Occipital lobe (tissue), 2 donors: ENCODE data around the gene SLC25A41. TPM values are rescaled to one million over a fixed set of nuclear protein-coding genes. Genes with fewer than 3 reads are reported as not detected.
A peak's percentile ranks its signal among the peaks of the same experiment; 100 is the strongest.

Experiments
- DNase-seq: peaks from one replicate; lab custom pipeline; 2025; lab: John Stamatoyannopoulos, UW
- total RNA-seq: library from RNA; depleted of rRNA; stranded (reverse); fragments of >200 nt; gene quantifications from one replicate; pipeline ENCODE4 v1.2.3, GENCODE V29; 2014

SLC25A41 gene
- total RNA-seq, 1 donor from 2014 or later = 1.6 TPM

DNA sequence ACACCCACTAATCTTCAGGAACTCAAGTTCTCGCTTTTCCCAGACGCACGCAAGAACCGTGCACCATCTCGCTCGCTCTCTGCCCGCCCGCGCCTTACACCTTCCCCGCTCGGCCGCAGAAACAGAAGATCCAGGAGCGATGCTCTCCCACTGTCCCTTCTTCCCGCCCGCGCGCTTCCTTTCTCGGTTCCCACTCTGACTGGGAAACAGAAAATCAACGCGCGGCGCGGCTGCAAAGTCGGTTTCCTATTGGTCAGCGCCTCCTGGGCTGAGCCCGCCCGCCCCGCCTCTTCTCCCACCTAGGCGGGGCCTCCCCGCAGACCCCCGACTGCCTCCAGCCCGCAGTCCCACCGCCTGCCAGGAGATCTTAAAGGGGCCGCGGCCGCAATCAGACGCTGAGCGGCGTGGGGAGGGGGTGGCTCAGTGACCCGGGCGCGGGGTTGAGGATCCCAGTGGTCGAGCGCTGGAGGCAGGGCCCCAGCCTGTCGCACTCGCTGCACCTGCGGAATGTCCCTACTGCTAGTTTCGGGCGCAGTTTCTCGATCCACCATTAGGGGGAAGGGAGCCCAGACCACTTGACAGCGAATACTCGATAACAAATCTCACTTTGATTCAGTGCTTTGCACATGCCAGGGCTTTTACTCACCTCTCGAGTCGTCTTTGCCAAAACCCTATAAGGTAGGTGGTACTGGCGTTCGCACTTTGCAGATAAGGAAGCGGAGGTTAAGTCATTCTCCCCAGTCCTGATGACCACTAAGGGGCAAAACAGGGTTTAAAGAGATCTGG lies 26.7 kb upstream of the SLC25A41 start:
- peak; percentile 98 for DNase-seq

DNA sequence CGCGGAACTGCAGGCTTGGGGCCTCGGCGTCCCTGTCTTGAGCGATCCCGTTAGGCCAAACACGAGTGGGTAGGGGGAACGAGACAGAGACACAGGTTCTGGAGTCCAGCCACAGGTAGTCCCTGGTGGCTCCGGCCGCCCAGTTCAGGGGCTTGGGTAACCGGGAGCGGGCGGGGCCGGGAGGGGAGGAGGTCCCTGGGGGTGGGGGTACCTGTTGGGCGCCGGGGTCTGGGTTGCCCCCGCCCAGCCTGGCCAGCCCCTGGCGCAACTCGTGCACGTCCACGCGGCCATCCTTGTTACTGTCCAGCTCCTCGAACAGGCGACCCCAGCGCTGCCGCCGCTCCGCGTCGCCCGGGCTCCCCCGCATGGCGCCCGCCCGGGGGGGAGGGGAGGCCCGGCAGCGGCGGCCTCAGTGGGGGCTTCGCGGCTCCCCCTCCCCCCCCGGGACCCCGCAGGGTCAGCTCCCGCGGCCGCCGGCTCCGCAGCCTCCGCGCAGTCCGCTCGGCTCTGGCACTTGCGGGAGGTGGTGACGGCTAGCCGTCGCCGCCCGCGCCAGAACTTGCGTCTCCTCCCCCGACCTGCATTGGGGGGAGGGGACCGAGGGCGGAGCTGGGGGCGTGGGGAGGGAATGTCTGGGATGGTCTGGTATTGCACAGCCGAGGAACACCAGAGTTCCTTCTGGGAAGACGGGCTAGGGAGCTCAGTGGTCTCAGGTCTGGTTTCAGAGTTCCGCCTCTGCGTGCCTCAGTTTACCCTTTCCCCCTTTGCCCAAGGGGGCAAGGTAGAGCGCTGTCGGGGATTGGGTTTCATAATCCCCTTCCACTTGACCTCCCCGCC lies 25.9 kb upstream of the SLC25A41 start, which contains the start of gene SLC25A23:
TSS of gene SLC25A23 (minus strand) at position 531 of the 837 bp plus-strand sequence. CDS start at position 367, 164 bp downstream.
- peak; percentile 48 for DNase-seq

DNA sequence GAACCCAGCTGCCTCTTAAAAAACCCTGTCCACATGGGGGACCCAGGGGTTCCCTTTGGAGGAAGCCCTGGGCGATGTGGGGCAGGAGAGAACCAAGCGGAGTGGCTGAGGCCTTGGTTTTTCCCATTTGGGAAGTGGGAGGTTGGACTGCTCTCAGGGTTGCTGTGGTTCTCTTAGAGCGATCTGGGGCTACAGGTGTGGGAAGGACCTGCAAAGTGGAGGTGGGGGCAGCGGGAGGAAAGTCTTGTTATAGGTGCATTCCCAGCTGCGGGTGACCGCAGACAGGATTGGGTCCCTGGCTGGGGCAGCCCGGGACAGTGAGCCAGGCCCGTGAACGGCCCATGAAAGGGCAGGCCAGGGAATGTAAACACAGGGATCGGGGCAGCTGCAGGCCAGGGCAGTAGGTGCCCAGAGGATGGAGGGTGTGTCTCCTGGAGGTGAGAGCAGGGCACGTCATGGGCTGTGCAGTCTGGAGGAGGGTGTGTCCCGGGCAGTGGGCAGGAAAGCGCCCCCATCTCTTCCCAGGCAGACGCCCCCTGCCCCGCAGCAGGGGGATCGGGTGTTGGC lies 25.2 kb upstream of the SLC25A41 start:
- no peak for DNase-seq

DNA sequence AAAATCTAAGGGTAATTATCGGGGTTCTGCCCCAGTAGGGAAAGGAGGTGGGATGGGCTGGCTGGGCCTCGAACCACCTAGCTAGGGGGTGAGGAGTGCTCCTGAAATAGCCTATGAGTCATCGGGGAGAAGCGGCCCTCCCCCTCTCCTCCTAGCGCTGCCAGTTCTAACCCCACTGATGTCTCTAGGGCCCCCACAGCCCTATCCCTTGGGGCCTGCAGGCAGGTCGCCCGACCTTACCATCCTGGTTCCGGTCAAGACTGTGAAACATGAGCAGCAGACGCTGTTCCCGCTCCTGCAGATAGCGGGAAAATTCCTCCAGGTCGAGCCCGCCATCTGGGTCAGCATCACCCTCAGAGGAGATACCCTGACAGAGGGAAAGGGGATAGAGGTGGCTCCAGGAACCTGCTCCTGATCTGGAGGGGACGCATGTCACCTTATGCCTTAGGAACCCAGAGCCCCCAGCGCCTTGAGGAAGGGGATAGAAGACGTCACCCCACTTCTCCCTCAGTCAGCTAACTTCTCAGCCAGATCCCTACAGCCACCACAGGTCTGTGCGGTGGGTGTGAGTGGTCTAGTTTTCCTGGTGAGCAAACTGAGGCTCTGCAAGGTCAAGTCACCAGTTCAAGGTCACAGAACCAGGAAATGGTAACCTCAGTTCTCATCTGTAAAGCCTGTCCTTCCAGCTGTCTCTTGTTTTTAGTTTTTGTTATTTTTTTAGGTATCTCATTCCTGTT lies 24.6 kb upstream of the SLC25A41 start:
- DNase-seq = no peak

DNA sequence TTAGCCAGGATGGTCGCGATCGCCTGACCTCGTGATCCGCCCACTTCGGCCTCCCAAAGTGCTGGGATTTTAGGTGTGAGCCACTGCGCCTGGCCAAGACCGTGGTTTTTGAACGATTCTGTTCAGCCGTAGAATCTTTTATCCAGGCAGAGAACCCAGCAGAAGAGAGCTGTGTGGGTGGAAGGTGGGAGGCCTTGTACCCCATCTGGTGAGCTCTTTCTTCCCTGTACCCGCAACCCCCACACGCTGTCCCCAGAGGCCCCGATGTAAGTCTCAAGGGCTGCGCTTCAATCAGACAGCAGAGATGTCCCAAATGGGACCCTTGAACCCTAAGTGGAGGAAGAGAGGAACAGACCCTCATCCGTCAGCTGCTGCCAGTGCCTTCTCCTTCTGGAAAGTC lies 22.4 kb upstream of the SLC25A41 start:
- DNase-seq = no peak

DNA sequence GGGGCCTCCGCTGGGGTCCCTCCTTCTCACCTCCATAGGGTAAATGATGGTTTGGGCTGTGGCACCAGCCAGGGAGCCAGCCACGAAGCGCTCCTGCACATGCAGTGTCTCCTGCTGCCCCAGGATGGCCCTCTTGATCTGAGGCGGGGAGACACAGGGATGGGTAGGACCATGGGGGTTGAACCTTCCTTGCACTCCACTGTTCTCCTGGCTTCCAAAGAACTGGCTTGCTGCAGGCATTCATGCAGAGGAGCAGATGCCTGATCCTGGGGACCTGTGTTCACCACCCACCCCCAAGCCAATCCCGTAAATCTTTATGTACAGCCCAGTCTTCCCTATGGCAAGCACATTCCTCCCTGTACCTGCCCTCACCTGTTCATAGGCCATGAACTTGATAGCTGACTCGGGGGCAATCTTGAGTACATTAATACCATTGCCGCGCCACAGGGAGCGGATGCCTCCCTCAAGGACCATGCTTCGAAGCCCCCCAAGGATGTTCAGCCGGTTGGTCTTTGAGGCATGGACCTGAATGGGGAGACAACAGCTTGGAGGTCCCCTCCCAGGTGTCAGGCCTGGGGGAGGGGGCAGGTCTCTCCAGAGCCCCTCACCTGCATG lies 20.5 kb upstream of the SLC25A41 start:
- DNase-seq = no peak

DNA sequence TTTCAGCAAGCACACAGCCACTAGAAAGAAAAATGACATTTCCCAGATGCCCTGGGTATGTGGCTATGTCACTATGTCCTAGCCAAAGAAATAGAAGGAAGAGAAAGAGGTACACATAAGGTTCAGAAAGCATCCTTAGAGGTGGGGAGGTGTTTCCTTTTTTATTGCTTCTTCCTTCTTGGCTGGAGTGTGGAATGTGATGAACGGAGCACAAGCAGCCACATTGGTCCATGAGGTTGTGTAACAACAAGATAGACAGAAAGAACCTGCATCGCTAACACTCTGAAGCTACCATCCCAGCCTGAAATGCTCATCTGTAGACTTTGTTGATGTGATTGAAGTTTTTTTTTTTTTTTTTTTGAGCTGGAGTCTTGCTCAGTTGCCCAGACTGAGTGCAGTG lies 19.3 kb upstream of the SLC25A41 start:
- no peak for DNase-seq

DNA sequence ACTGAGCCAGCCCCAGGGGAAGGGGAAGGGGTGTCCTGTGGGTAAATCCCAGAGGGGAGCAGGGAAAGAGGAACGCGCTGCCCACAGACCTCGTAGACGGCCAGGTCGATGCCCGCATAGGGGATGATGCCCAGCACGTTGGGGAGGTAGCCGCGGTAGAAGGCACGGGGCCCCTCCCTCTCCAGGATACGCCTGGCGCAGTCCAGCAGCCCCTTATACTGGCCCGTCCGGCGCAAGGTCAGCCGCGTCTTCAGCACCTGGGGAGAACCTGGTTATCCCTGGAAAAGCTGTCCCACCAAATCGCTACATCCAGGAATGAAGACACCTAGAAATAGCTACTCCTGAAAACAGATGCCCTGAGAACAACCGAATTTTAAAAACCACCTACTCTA lies 18.7 kb upstream of the SLC25A41 start:
- DNase-seq = no peak

DNA sequence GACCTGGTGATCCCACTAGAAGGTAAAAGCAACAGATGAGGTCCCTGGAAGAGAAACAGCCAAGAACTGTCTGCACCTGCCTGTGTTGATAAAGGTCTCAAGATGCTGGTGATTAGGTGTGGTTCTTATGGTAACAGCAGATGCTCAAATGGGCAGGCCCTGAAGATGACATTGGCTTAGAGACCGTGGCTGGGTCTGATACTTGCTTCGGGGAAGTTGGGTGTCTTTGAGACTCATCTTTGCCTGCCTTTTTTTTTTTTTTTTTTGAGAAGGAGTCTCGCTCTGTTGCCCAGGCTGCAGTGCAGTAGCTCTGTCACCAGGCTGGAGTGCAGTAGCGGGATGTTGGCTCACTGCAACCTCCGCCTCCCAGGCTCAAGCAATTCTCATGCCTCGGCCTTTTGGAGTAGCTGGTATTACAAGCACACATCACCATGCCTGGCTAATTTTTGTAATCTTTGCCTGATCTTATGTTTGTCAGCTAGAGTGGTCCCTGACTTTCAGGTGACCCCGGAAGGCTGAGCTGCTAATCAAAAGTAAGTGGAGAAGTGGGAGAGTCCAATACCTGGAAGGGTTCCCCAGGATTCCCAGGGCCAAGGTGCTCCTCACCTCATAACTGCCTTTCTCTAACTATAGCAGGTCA lies 18.1 kb upstream of the SLC25A41 start:
- no peak for DNase-seq

DNA sequence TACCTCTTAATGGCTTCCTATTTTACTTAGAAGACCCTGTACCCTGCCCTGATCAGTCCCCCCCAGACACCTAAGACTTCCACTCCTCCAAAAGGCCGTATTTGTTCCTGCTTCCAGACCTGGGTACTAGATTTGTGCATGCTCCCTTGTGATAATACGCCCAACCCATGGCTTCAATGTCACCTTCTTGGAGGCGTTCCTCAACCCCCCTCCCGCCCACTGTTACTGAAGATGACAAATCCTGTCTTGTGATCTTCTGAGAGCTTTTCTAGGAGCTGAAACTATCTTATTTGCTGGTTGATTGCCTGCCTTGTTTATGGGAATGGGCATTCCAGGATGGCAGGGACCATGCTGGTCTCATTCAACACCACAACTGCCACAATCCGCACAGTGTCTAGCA lies 16.6 kb upstream of the SLC25A41 start:
- no peak for DNase-seq

DNA sequence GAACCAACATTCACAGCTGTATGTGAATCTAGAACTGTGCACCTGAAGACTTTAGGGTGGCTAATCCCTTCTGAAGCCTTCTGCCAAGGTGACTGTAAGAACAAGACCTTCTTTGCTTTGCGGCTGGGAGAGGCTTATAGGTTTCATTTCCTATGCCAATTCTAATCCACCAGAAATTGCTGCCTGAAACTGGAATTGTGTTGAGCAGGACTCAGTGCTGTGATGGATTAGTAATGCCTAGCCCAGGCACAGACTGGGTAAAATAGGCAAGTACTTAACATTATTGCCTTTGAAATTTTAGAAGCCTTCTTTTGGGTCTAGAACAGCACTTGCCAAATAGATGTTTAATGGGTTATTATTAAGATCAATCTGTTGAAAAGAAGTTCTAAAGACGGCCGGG lies 14.5 kb upstream of the SLC25A41 start:
- no peak for DNase-seq

DNA sequence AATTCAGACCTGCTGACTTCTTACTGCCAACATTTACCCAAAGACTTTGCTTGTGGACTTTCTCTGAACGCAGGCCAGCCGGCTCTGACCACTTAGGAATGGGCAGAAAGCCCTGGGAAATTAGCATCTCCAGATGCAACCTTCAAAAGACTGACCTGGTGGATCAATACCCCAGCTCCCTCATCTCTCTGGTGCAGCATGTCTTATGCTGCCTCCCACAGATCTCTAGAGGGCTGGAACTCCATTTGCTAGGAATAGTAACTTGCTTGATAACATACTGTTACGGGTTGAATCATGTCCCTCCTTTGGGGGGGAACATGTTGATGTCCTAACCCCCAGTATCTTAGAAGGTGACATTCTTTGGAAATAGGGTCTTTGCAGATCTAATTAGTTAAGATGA lies 12.9 kb upstream of the SLC25A41 start:
- no peak for DNase-seq

DNA sequence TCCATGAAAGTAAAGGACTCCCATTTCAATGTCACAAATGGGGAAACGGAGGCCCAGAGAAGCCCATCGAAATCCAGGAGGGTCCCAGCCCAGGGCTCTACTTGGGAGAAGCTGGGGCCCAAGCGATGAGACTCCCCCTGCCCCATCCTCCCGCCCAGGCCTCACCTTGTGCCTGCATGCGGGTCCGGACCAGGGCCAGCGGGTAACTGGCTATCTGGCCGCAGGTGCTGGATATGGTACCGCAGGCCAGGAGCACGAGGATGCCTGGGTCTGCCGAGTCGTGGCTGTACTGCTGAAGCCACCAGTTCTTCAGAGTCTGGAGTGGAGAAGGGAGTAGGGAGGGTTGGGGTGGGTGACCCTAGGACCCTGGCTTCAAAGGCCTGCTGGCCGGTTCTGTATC lies 10.4 kb upstream of the SLC25A41 start:
- DNase-seq = no peak

DNA sequence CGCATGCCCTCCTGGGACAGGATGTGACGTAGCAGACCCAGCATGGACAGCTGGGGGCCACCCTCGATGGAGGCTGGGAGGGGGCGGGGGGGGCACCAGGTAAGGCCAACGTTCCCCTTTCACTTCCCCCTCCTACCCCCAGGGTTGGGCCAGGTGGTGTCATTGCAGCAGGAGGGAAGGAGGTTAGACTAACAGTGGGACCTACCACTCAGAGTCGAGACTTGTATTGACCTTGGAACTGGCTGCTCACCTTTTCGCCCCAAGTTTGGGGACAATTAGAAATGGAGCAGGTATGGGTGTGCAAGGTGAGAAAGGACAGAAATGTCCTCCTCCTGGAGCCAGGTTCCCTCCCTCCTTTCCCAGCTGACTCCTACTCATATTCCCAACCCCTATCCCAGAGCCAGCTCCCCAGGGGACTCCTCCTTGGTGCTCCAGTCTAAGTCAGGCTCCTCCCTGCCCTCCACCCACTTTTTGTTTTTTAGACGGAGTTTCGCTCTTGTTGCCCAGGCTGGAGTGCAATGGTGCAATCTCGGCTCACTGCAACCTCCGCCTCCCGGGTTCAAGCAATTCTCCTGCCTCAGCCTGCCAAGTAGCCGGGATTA lies 8.6 kb upstream of the SLC25A41 start:
- no peak for DNase-seq

DNA sequence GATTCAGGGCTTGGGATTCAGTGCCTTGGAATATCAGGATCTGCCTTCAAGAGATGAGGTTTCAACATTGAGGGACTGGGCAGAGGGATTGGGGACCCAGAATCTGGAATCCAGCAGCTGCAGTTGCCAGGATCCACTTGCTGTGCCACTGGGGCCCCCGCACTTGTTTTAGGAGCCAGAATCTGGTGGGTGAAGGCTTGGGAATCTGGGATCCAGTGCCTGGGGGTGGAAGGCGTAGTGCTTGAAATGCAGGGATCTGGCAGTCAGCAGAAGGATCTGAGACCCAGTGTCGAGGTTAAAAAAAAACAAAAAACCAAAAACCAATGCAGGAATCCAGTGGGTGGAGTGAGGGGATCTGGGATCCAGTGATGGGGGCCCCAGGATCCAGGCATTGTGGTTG lies 7.3 kb upstream of the SLC25A41 start:
- DNase-seq = no peak

DNA sequence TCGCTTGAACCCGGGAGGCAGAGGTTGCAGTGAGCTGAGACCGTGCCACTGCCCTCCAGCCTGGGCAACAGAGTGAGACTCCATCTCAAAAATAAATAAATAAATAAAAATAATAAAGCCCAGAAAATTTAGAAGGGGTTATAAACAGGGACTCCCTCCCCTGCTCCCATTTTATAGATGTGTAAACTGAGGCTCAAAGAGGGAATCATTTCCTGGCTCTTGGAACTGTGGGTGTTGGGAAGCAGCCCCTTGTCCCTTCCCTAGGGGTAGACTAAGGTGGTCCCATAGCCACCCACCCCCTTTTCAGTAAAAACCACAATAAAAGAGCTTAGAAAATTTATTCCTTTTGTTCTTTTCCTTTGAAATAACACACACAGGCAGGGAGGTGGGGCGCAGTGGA lies 6.2 kb upstream of the SLC25A41 start:
- no peak for DNase-seq

DNA sequence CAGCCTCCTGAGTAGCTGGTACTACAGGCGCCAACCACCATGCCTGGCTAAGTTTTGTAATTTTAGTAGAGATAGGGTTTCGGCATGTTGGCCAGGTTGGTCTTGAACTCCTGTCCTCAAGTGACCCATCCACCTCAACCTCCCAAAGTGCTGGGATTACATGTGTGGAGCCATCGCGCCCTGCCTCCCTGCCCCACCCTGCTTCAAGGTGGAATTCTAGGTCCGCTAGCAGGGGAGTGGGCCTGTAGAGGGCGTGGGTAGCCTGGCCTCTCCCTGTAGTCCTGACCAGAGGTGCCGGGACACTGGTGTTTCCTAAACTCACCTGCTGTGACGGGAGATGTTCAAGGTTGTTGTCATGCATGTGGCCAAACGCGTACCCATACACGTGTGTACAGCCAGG lies 398 bp downstream of the SLC25A41 start:
- DNase-seq = no peak

DNA sequence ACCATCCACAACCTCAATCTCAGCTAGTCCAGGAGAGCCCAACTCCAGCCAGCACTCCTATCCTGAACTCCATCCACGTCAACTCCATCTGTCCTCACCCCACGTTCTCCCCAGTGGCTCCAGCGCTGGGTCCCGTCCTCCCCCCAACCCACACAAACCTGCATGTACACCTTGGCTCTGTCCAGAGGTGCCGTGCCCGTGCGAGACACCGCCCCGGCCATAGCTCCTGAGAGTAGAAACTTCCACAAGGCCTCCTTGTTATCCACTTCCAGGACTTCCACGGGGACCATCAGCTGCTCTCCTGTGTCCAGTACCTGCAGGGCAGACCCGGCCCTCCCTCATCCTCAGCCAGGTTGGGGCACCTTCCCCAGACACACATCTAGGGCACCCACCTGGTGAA lies 1.7 kb downstream of the SLC25A41 start:
- DNase-seq = no peak

DNA sequence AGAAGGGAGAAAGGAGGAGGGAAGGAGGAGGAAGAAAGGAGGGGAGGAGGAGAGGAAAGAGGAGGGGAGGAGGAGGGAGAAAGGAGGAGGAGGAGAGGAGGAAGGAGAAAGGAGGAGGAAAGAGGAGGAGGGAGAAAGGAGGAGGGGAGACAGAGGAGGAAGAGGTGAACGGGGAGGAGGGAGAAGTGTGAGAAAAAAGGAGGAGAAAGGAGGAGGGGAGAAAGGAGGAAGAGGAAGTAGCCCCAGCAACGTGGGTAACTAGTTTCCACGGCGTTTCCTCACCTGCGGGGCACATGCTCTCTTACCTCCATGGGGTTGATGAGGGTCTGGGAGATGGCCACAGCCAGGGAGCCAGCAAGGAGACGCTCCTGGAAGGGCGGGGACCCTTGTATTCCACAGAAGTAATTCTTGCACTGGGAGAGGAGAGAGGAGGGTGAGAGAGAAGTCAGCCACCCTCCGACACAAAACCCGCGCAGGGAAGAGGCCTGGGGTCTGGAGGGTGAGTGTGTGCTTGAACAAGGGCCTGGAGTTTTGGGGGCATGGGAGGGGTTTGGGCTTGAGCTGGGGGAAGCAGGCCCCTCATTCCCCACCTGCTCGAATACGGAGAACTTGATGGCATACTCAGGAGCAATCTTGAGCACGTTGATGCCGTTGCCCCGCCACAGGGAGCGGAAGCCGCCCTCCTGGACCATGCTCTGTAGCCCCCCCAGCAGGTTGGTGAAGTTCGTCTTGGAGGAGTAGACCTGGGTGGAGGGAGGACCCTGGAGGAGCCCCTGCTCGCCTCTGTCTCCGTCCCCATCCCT lies 3.9 kb downstream of the SLC25A41 start:
- no peak for DNase-seq
